ENCODE measurements around the gene TTI1.
"Not testable (repeated sequence)": the region's sequence is repeated elsewhere in the genome, so short reads cannot be mapped to it uniquely, and the experiment has no call there.

Gene TTI1

DNA sequence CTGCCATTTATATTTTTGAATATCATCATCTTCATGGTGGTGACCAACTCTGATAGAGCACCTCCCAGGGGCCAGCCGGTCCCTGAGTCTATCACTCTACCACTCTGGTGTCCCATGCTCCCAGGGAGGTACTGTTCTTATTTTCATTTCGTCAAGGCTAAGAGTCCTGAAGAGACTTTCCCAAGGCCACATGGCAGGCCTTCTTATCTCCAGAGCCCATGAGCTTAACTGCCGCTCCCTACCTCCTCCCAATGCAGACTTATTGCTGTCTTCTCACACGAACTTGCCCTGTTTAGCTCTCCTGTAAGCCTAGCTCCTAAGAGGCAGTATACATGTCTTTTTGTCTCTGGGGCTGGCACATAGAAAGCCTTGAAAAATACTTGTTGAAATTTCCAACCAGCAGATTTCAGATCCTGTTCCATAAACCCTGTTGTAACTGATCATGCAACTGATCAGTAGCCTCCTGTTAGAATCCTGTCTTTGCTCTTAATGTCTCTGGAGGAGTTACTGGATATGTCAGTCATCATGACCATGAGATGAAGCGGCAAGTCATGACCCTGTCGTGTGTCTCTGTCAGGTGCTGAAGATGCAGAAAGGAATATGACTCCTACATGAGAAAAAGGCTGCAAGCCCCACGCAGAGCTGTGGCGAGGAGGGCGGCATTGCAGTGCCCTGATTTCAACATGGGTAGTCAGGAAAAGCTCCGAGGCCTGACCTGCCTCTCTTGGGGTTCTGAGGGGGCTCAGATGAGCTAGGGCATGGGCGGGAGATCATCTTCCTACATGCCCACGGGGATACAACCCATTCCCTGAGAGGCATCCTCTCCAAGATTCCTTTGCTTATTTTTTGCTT, 60.0 kb downstream of the TTI1 start:
- Histone ChIP-seq H3K27ac (ENCODE audit: low read depth, low read length) (no peak overlapping the region), H3K36me3 (ENCODE audit: control insufficient read depth in 1 of 2, insufficient read depth in 2 of 2, low read length in 2 of 2) (no peaks in the 10 kb centered on the region), H3K4me1 (ENCODE audit: control insufficient read depth in 1 of 2, insufficient read depth in 2 of 2, low read length in 2 of 2) (no peaks in the 10 kb centered on the region), H3K4me3 (ENCODE audit: low read depth in 1 of 2, low read length in 2 of 2) (no peak overlapping the region), H3K27me3 (ENCODE audit: control insufficient read depth in 1 of 2, insufficient read depth in 2 of 2, low read length in 2 of 2) (no peaks in the 10 kb centered on the region), H3K9me3 (ENCODE audit: control insufficient read depth in 1 of 2, low read length in 2 of 2) (no peaks in the 10 kb centered on the region), H3K9ac (ENCODE audit: low read depth in 1 of 2, low read length in 2 of 2) (no peak overlapping the region)

GRCh38 chr20:37972256-37973058, 60.8 kb downstream of the TTI1 start:
- H3K36me3 ChIP-seq (ENCODE audit: control insufficient read depth in 1 of 2, insufficient read depth in 2 of 2, low read length in 2 of 2), result no peaks in the 10 kb centered on the region
- no peak overlapping the region for H3K9ac ChIP-seq (ENCODE audit: low read depth in 1 of 2, low read length in 2 of 2)

GRCh38 chr20:37971561-37972127, 61.6 kb downstream of the TTI1 start:
- Histone ChIP-seq H3K9ac (ENCODE audit: low read depth in 1 of 2, low read length in 2 of 2) (no peak overlapping the region), H3K36me3 (ENCODE audit: control insufficient read depth in 1 of 2, insufficient read depth in 2 of 2, low read length in 2 of 2) (no peaks in the 10 kb centered on the region), H3K9me3 (ENCODE audit: control insufficient read depth in 1 of 2, low read length in 2 of 2) (peaks cover 0 to 3% of the 10 kb centered on the region in 2 donors), H3K27me3 (ENCODE audit: control insufficient read depth in 1 of 2, insufficient read depth in 2 of 2, low read length in 2 of 2) (no peaks in the 10 kb centered on the region), H3K4me3 (ENCODE audit: low read depth in 1 of 2, low read length in 2 of 2) (no peak overlapping the region), H3K27ac (ENCODE audit: low read depth, low read length) (no peak overlapping the region), H3K4me1 (ENCODE audit: control insufficient read depth in 1 of 2, insufficient read depth in 2 of 2, low read length in 2 of 2) (no peaks in the 10 kb centered on the region)

More at GRCh38 chr20:37972256-37973058, 60.8 kb downstream of the TTI1 start:
- Histone ChIP-seq H3K27me3 (ENCODE audit: control insufficient read depth in 1 of 2, insufficient read depth in 2 of 2, low read length in 2 of 2) (no peaks in the 10 kb centered on the region), H3K4me3 (ENCODE audit: low read depth in 1 of 2, low read length in 2 of 2) (no peak overlapping the region), H3K4me1 (ENCODE audit: control insufficient read depth in 1 of 2, insufficient read depth in 2 of 2, low read length in 2 of 2) (no peaks in the 10 kb centered on the region), H3K9me3 (ENCODE audit: control insufficient read depth in 1 of 2, low read length in 2 of 2) (no peaks in the 10 kb centered on the region), H3K27ac (ENCODE audit: low read depth, low read length) (no peak overlapping the region)

DNA sequence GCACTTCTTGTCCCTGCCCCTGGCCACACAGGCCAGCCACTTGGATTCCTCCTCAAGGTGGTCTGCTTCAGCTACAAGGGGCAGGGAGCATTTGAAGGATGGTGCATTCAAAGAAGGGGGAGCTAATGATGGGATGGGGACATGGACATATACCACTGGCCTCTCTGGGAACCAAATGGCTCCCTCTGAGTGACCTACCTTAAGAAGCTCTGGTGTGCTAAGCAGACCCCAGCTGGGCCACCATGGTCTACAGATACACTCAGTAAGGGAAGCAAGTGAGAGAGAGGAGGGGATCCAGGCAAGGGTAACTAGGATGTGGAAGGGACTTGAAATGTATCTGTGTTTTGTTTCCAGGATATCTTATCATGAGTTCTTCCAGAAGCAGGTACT, 62.4 kb downstream of the TTI1 start:
- Histone ChIP-seq H3K4me1 (ENCODE audit: control insufficient read depth in 1 of 2, insufficient read depth in 2 of 2, low read length in 2 of 2) (no peaks in the 10 kb centered on the region), H3K27me3 (ENCODE audit: control insufficient read depth in 1 of 2, insufficient read depth in 2 of 2, low read length in 2 of 2) (no peaks in the 10 kb centered on the region), H3K9me3 (ENCODE audit: control insufficient read depth in 1 of 2, low read length in 2 of 2) (peaks cover 0 to 3% of the 10 kb centered on the region in 2 donors), H3K27ac (ENCODE audit: low read depth, low read length) (no peak overlapping the region), H3K9ac (ENCODE audit: low read depth in 1 of 2, low read length in 2 of 2) (no peak overlapping the region), H3K4me3 (ENCODE audit: low read depth in 1 of 2, low read length in 2 of 2) (no peak overlapping the region), H3K36me3 (ENCODE audit: control insufficient read depth in 1 of 2, insufficient read depth in 2 of 2, low read length in 2 of 2) (no peaks in the 10 kb centered on the region)

DNA sequence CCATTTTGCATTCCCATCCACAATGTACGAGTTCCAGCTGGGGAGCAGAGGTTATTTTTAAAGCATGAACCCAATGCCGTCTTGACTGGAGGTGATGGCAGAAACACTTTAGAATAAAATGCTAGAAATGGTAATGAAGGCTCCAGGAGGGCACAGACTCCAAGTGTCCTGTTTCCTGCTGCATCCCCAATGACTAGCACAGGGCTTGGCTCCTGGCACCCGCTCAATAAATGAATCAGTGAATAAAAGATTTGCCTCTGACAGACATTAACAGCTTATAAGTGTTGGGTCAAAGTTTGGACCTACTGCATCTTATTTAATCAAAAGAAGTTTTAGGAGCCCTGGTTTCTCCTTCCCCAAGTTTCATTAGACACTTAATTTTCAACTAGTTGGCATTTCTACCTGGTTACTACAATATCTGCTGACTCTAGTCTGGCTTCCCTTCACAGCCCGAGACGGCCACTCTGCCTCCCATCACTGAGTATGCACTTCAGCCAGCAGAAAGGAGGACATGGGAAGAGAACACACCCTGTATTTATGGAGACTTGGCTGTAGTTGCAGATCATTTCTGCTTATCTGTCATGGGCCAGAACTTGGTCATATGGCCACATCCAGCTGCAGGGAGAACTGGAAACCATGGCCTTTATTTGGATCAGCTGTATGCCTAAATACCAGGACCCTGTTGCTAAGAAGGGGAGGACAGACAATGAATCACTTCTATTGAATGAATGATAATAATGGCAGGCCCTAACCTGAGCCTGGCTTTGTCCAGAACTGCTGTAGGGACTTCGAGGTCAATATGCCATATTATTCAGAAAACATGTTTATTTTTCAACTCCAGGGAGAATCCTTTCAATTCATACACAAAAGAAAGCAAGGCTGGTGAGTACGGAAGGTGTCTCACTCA, 63.1 kb downstream of the TTI1 start:
- no peak overlapping the region for H3K4me3 ChIP-seq (ENCODE audit: low read depth in 1 of 2, low read length in 2 of 2)
- peaks cover 0 to 3% of the 10 kb centered on the region in 2 donors for H3K9me3 ChIP-seq (ENCODE audit: control insufficient read depth in 1 of 2, low read length in 2 of 2)
- H3K9ac ChIP-seq (ENCODE audit: low read depth in 1 of 2, low read length in 2 of 2), result no peak overlapping the region
- no peaks in the 10 kb centered on the region for H3K27me3 ChIP-seq (ENCODE audit: control insufficient read depth in 1 of 2, insufficient read depth in 2 of 2, low read length in 2 of 2)
- H3K27ac ChIP-seq (ENCODE audit: low read depth, low read length), result no peak overlapping the region
- H3K4me1 ChIP-seq (ENCODE audit: control insufficient read depth in 1 of 2, insufficient read depth in 2 of 2, low read length in 2 of 2), result no peaks in the 10 kb centered on the region
- H3K36me3 ChIP-seq (ENCODE audit: control insufficient read depth in 1 of 2, insufficient read depth in 2 of 2, low read length in 2 of 2), result no peaks in the 10 kb centered on the region

GRCh38 chr20:37968841-37969401, 64.3 kb downstream of the TTI1 start:
- Histone ChIP-seq H3K36me3 (ENCODE audit: control insufficient read depth in 1 of 2, insufficient read depth in 2 of 2, low read length in 2 of 2) (no peaks in the 10 kb centered on the region), H3K9me3 (ENCODE audit: control insufficient read depth in 1 of 2, low read length in 2 of 2) (peaks cover 0 to 3% of the 10 kb centered on the region in 2 donors), H3K27me3 (ENCODE audit: control insufficient read depth in 1 of 2, insufficient read depth in 2 of 2, low read length in 2 of 2) (no peaks in the 10 kb centered on the region), H3K27ac (ENCODE audit: low read depth, low read length) (no peak overlapping the region), H3K4me3 (ENCODE audit: low read depth in 1 of 2, low read length in 2 of 2) (no peak overlapping the region), H3K4me1 (ENCODE audit: control insufficient read depth in 1 of 2, insufficient read depth in 2 of 2, low read length in 2 of 2) (no peaks in the 10 kb centered on the region), H3K9ac (ENCODE audit: low read depth in 1 of 2, low read length in 2 of 2) (no peak overlapping the region)

DNA sequence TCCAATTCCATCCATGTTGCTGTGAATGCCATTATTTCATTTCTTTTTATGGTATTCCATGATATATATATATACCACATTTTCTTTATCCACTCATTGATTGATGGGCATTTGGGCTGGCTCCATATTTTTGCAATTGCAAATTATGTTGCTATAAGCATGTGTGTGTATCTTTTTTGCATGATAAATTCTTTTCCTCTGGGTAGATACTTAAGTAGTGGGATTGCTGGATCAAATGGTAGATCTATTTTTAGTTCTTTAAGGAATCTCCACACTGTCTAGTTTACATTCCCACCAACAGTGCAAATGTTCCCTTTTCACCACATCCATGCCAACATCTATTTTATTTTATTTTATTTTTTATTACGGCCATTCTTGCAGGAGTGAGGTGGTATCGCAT, 69.8 kb downstream of the TTI1 start:
- H3K4me1 ChIP-seq (ENCODE audit: control insufficient read depth in 1 of 2, insufficient read depth in 2 of 2, low read length in 2 of 2); H3K4me3 ChIP-seq (ENCODE audit: low read depth in 1 of 2, low read length in 2 of 2); H3K9ac ChIP-seq (ENCODE audit: low read depth in 1 of 2, low read length in 2 of 2); H3K36me3 ChIP-seq (ENCODE audit: control insufficient read depth in 1 of 2, insufficient read depth in 2 of 2, low read length in 2 of 2); H3K27me3 ChIP-seq (ENCODE audit: control insufficient read depth in 1 of 2, insufficient read depth in 2 of 2, low read length in 2 of 2); H3K9me3 ChIP-seq (ENCODE audit: control insufficient read depth in 1 of 2, low read length in 2 of 2); H3K27ac ChIP-seq (ENCODE audit: low read depth, low read length): not testable (repeated sequence)

- H3K27ac ChIP-seq (ENCODE audit: low read depth, low read length), result no peak overlapping the region
These were observed 72.2 kb downstream of the TTI1 start for GRCh38 chr20:37961066-37961465.

DNA sequence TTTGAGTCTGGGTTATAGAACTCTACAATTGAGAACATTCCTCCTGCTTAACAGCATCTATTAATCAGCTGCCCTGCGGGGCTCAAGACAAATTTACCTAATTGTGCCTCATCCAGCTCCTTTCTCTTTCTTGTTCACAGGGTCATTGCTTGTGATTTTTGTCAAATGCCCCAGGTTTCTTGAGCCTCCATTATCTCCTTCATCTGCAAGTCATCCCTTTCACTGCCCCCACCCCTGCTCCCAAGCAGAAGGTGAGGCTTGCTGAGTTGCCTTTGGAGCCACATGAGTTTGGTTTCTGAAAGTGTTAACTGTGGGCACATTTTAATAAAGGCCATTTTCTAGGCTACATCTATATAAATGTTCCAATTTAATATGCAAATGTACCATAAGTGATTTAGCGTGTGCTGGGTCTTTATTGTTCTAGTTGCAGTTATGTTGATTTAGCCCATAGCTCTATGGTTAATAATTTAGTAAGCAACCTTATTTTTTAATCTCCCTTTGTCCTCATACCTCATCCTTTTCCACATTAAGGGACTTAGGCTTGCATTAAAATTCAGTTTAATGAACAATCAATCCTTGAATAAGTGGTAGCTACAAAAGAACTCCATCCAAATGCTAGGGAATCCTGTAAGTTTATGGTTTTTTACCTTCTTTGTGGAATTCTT, 74.3 kb downstream of the TTI1 start:
- H3K36me3 ChIP-seq (ENCODE audit: control insufficient read depth in 1 of 2, insufficient read depth in 2 of 2, low read length in 2 of 2), result no peaks in the 10 kb centered on the region
- no peaks in the 10 kb centered on the region for H3K9me3 ChIP-seq (ENCODE audit: control insufficient read depth in 1 of 2, low read length in 2 of 2)
- H3K27me3 ChIP-seq (ENCODE audit: control insufficient read depth in 1 of 2, insufficient read depth in 2 of 2, low read length in 2 of 2), result no peaks in the 10 kb centered on the region
- no peaks in the 10 kb centered on the region for H3K4me1 ChIP-seq (ENCODE audit: control insufficient read depth in 1 of 2, insufficient read depth in 2 of 2, low read length in 2 of 2)
- H3K27ac ChIP-seq (ENCODE audit: low read depth, low read length), result no peak overlapping the region
- no peak overlapping the region for H3K9ac ChIP-seq (ENCODE audit: low read depth in 1 of 2, low read length in 2 of 2)
- no peak overlapping the region for H3K4me3 ChIP-seq (ENCODE audit: low read depth in 1 of 2, low read length in 2 of 2)

More at GRCh38 chr20:37961066-37961465, 72.2 kb downstream of the TTI1 start:
- Histone ChIP-seq H3K36me3 (ENCODE audit: control insufficient read depth in 1 of 2, insufficient read depth in 2 of 2, low read length in 2 of 2) (no peaks in the 10 kb centered on the region), H3K9me3 (ENCODE audit: control insufficient read depth in 1 of 2, low read length in 2 of 2) (no peaks in the 10 kb centered on the region), H3K4me1 (ENCODE audit: control insufficient read depth in 1 of 2, insufficient read depth in 2 of 2, low read length in 2 of 2) (no peaks in the 10 kb centered on the region), H3K9ac (ENCODE audit: low read depth in 1 of 2, low read length in 2 of 2) (no peak overlapping the region), H3K27me3 (ENCODE audit: control insufficient read depth in 1 of 2, insufficient read depth in 2 of 2, low read length in 2 of 2) (no peaks in the 10 kb centered on the region), H3K4me3 (ENCODE audit: low read depth in 1 of 2, low read length in 2 of 2) (no peak overlapping the region)
